Measurements from ENCODE around the gene EIF4E3. TPM values are rescaled to one million over a fixed set of nuclear protein-coding genes. Genes with fewer than 3 reads are reported as not detected.

Gene EIF4E3
- total and polyA plus RNA-seq, 2 of the 13 experiments (the other 11 are each of a cell fraction or from before 2014, with no cell fraction given): 0.07 to 0.15 TPM

GRCh38 chr3:71718072-71718471 lies 7.1 kb downstream of the EIF4E3 start:
- Histone ChIP-seq H3K9me3 (ENCODE audit: low read length) (no peaks in the 10 kb centered on the region), H2AFZ (ENCODE audit: low read length) (no peak overlapping the region), H3K27ac (ENCODE audit: extremely low read length, insufficient read depth, low read length) (no peak overlapping the region), H3K36me3 (replicated peaks in 1 of 2; ENCODE audit: control insufficient read depth in 1 of 2, insufficient read depth in 2 of 2, low read length in 2 of 2) (no peaks in the 10 kb centered on the region), H3K4me2 (ENCODE audit: low read depth, low read length) (no peak overlapping the region), H3K4me3 (replicated peaks in 1 of 3; ENCODE audit: insufficient read depth in 1 of 3, low read depth in 2 of 3, low read length in 3 of 3) (no peak overlapping the region), H3K79me2 (ENCODE audit: insufficient read depth, low read length) (no peaks in the 10 kb centered on the region), H4K20me1 (ENCODE audit: insufficient read depth, low read length) (no peaks in the 10 kb centered on the region), H3K4me1 (ENCODE audit: insufficient read depth, low read length) (no peaks in the 10 kb centered on the region), H3K27me3 (ENCODE audit: control insufficient read depth in 1 of 2, insufficient read depth in 2 of 2, low read length in 2 of 2) (peaks cover 0 to 29% of the 10 kb centered on the region in 2 experiments), H3K9ac (ENCODE audit: insufficient read depth, low read depth, low read length) (no peak overlapping the region)
- no peak for FAIRE-seq
- no peak for DNase-seq (ENCODE audit: low spot score)
- BruUV-seq (replicated peaks): no TSS peak
- WGBS (ENCODE audit: low lambda C conversion rate): 13% methylated on average over 4 of the region's 4 CpGs
- no peak for ATAC-seq
- in situ Hi-C loops (cut with HindIII; ENCODE audit: extremely low pct_ligation_motif_present, low pct_unique_long_range_greater_than_20kb) (loop anchor here (25.0 kb wide), 2 partner anchors 1094 to 1369 kb away; no protein-coding TSS in a partner anchor), intact Hi-C loops (cut with micrococcal nuclease; ENCODE audit: unreplicated experiment) (no loop called here)
- ChIA-PET POLR2A (no interaction called here), CTCF (ENCODE audit: low intra/inter-chr PET ratio, low total read pairs) (no interaction called here)
- no peak for TF ChIP-seq ZBTB1 (CRISPR knock-in tag; IDR thresholded peaks at IDR 0.05; ENCODE audit: borderline replicate concordance)

GRCh38 chr3:71714595-71714994 lies 10.6 kb downstream of the EIF4E3 start:
- ATAC-seq (no peak), FAIRE-seq (no peak), DNase-seq (ENCODE audit: low spot score) (no peak)
- Histone ChIP-seq H2AFZ (ENCODE audit: low read length) (no peak overlapping the region), H3K4me2 (ENCODE audit: low read depth, low read length) (no peak overlapping the region), H3K9ac (ENCODE audit: insufficient read depth, low read depth, low read length) (no peak overlapping the region), H3K27me3 (ENCODE audit: control insufficient read depth in 1 of 2, insufficient read depth in 2 of 2, low read length in 2 of 2) (peaks cover 0 to 7% of the 10 kb centered on the region in 2 experiments; a peak in 2 of 5 replicates), H3K27ac (ENCODE audit: extremely low read length, insufficient read depth, low read length) (no peak overlapping the region), H3K79me2 (ENCODE audit: insufficient read depth, low read length) (no peaks in the 10 kb centered on the region), H3K36me3 (replicated peaks in 1 of 2; ENCODE audit: control insufficient read depth in 1 of 2, insufficient read depth in 2 of 2, low read length in 2 of 2) (no peaks in the 10 kb centered on the region), H4K20me1 (ENCODE audit: insufficient read depth, low read length) (no peaks in the 10 kb centered on the region), H3K4me1 (ENCODE audit: insufficient read depth, low read length) (no peaks in the 10 kb centered on the region), H3K9me3 (ENCODE audit: low read length) (no peaks in the 10 kb centered on the region), H3K4me3 (replicated peaks in 1 of 3; ENCODE audit: insufficient read depth in 1 of 3, low read depth in 2 of 3, low read length in 3 of 3) (no peak overlapping the region)
- TF ChIP-seq IKZF4 (CRISPR knock-in tag; IDR thresholded peaks at IDR 0.05; ENCODE audit: borderline replicate concordance, low read depth, not compliant biosample characterization) (no peak), ZNF549 (CRISPR knock-in tag; IDR thresholded peaks at IDR 0.05) (no peak), HDAC2 (CRISPR knock-in tag; IDR thresholded peaks at IDR 0.05) (no peak), HNRNPUL1 (IDR thresholded peaks at IDR 0.05; ENCODE audit: low read depth, low read length) (no peak), TFDP2 (CRISPR knock-in tag; IDR thresholded peaks at IDR 0.05) (no peak), MLXIP (CRISPR knock-in tag; IDR thresholded peaks at IDR 0.05; ENCODE audit: borderline replicate concordance) (no peak), ZBTB46 (CRISPR knock-in tag; IDR thresholded peaks at IDR 0.05; ENCODE audit: borderline replicate concordance) (no peak)
- POLR2A ChIA-PET: no interaction called here
- CTCF ChIA-PET (ENCODE audit: low intra/inter-chr PET ratio, low total read pairs): no interaction called here
- BruUV-seq (replicated peaks): no TSS peak
- intact Hi-C loops (cut with micrococcal nuclease; ENCODE audit: unreplicated experiment): no loop called here
- in situ Hi-C loops (cut with HindIII; ENCODE audit: extremely low pct_ligation_motif_present, low pct_unique_long_range_greater_than_20kb): loop anchor here (25.0 kb wide), 2 partner anchors 1098 to 1373 kb away; no protein-coding TSS in a partner anchor
- WGBS (ENCODE audit: low lambda C conversion rate): 25% methylated on average over 4 of the region's 4 CpGs

All from HepG2 (cell line).